GM12878 (cell line): ENCODE data around the gene URB1.

ENCODE experiments used
- ESRRA ChIP-seq: IDR thresholded peaks from 2 replicates; pipeline ENCODE4 v1.6.1; 2012; ENCODE audit warnings: mild to moderate bottlenecking, low read length, improper control_type of control experiment
- EZH2 ChIP-seq: IDR thresholded peaks from 2 replicates; pipeline ENCODE4 v1.6.1; 2012; ENCODE audit warnings: low read depth, mild to moderate bottlenecking, control low read depth, inconsistent platforms, low read length, borderline replicate concordance; ENCODE audit not compliant: control insufficient read depth
- GABPA ChIP-seq: IDR thresholded peaks from 2 replicates; pipeline ENCODE4 v1.6.1; 2014; ENCODE audit warnings: antibody characterized with exemption, low read depth, mild to moderate bottlenecking, inconsistent platforms
- NBN ChIP-seq: fragments of 450-650 bp; IDR thresholded peaks from 2 replicates; pipeline ENCODE4 v1.6.1; 2016
- NR2C2 ChIP-seq: IDR thresholded peaks from 2 replicates; pipeline ENCODE4 v1.6.1; 2011; ENCODE audit warnings: borderline replicate concordance, low read depth; ENCODE audit not compliant: control insufficient read depth, insufficient read length
- ZNF207 ChIP-seq: fragments of 450-650 bp; IDR thresholded peaks from 2 replicates; pipeline ENCODE4 v1.6.1; 2014; ENCODE audit warnings: antibody characterized with exemption, mild to moderate bottlenecking, borderline replicate concordance
- TF ChIP-seq, protein P1 (sequence below), 3 experiments: IDR thresholded peaks in 2 of 3; conservative IDR thresholded peaks in 1 of 3; 2 replicates each; pipeline ENCODE4 v1.5.1; 2011; ENCODE audit warnings: low read depth in 3 of 3, low read length in 3 of 3, mild to moderate bottlenecking in 3 of 3, control low read depth in 2 of 3, moderate library complexity in 2 of 3, inconsistent platforms in 1 of 3, mixed read lengths in 1 of 3; ENCODE audit not compliant: control insufficient read depth in 2 of 3, insufficient read depth in 1 of 3; ENCODE audit errors: extremely low read depth in 1 of 3
- TF ChIP-seq, protein P2 (sequence below): IDR thresholded peaks from 2 replicates; pipeline ENCODE4 v1.6.1; 2012; ENCODE audit warnings: low read depth, low read length, improper control_type of control experiment
- TF ChIP-seq, protein P3 (sequence below): IDR thresholded peaks from 2 replicates; pipeline ENCODE4 v1.6.1; 2011; ENCODE audit warnings: low read depth, mild to moderate bottlenecking, low read length, moderate library complexity, borderline replicate concordance; ENCODE audit errors: extremely low read depth

DNA sequence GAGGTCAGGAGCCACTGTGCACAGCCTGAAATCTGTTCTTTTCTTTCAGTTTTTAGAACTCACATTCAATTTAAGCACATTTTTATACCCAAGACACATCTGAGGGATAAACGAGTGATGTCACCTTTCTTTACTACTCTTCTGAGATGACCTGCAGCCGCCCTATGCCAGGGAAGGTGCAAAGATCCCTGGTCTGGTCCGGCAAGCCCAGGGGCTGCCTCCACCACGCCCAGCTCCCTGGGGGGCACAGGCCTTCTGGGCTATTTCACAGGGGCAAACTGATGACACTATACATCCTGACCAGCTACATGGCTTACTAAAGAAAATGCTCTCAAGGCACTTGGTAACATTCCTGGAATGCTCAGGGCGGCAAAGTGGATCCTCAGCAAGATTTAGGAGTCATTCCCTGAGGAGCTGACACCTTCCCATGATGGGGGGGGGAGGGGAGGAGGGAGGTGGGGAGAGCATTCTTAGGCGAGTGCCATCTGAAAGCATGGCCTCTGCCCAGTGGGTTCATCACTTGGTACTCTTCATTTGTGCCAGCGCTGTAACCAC, 82.8 kb downstream of the URB1 start:
- TF ChIP-seq, protein P1, sequence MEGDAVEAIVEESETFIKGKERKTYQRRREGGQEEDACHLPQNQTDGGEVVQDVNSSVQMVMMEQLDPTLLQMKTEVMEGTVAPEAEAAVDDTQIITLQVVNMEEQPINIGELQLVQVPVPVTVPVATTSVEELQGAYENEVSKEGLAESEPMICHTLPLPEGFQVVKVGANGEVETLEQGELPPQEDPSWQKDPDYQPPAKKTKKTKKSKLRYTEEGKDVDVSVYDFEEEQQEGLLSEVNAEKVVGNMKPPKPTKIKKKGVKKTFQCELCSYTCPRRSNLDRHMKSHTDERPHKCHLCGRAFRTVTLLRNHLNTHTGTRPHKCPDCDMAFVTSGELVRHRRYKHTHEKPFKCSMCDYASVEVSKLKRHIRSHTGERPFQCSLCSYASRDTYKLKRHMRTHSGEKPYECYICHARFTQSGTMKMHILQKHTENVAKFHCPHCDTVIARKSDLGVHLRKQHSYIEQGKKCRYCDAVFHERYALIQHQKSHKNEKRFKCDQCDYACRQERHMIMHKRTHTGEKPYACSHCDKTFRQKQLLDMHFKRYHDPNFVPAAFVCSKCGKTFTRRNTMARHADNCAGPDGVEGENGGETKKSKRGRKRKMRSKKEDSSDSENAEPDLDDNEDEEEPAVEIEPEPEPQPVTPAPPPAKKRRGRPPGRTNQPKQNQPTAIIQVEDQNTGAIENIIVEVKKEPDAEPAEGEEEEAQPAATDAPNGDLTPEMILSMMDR (IDR thresholded peaks at IDR 0.05 in 2 of 3, conservative IDR thresholded peaks at IDR 0.05 in 1 of 3; ENCODE audit: control insufficient read depth in 2 of 3, extremely low read depth in 1 of 3, insufficient read depth in 1 of 3, low read depth in 3 of 3, low read length in 3 of 3): no peak
- TF ChIP-seq NR2C2 (no peak), ESRRA (no peak), GABPA (no peak), EZH2 (no peak), ZNF207 (no peak), NBN (no peak)
- TF ChIP-seq, protein P2, sequence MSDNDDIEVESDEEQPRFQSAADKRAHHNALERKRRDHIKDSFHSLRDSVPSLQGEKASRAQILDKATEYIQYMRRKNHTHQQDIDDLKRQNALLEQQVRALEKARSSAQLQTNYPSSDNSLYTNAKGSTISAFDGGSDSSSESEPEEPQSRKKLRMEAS: no peak
- TF ChIP-seq, protein P3, sequence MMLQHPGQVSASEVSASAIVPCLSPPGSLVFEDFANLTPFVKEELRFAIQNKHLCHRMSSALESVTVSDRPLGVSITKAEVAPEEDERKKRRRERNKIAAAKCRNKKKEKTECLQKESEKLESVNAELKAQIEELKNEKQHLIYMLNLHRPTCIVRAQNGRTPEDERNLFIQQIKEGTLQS: no peak
